H9 (cell line): ENCODE data around the gene PARD6B. TPM values are rescaled to one million over a fixed set of nuclear protein-coding genes. Genes with fewer than 3 reads are reported as not detected.

Source experiments
- DNase-seq: peaks from one replicate; pipeline ENCODE4 v3.0.0-alpha.2; 2017
- H2AFZ ChIP-seq: one replicate; pipeline ENCODE4 v1.6.1; 2013; ENCODE audit warnings: mild to moderate bottlenecking, low read length, control low read depth, moderate library complexity
- H2AK5ac ChIP-seq: 2 replicates; pipeline ENCODE4 v1.6.1; 2013; ENCODE audit warnings: low read length, control low read depth, mixed read lengths; ENCODE audit not compliant: insufficient read length
- H2BK120ac ChIP-seq: one replicate; pipeline ENCODE4 v1.6.1; 2013; ENCODE audit warnings: low read depth, mild to moderate bottlenecking, low read length, control low read depth, inconsistent platforms; ENCODE audit not compliant: poor library complexity, severe bottlenecking
- H2BK12ac ChIP-seq: 2 replicates; pipeline ENCODE4 v1.6.1; 2013; ENCODE audit warnings: low read length, control low read depth, mixed read lengths, low read depth; ENCODE audit not compliant: insufficient read length
- H2BK15ac ChIP-seq: 2 replicates; pipeline ENCODE4 v1.6.1; 2013; ENCODE audit warnings: low read depth, low read length, control low read depth
- H2BK20ac ChIP-seq: one replicate; pipeline ENCODE4 v1.6.1; 2013; ENCODE audit warnings: low read depth, mild to moderate bottlenecking, low read length, control low read depth, inconsistent platforms; ENCODE audit not compliant: poor library complexity, severe bottlenecking
- H2BK5ac ChIP-seq: 2 replicates; pipeline ENCODE4 v1.6.1; 2013; ENCODE audit warnings: low read length, control low read depth, mixed read lengths; ENCODE audit not compliant: insufficient read length
- H3K14ac ChIP-seq: 2 replicates; pipeline ENCODE4 v1.6.1; 2013; ENCODE audit warnings: low read length, control low read depth; ENCODE audit not compliant: insufficient read depth
- H3K18ac ChIP-seq: 2 replicates; pipeline ENCODE4 v1.6.1; 2013; ENCODE audit warnings: low read depth, mild to moderate bottlenecking, mixed read lengths, low read length, control low read depth; ENCODE audit not compliant: insufficient read length
- H3K23ac ChIP-seq: 2 replicates; pipeline ENCODE4 v1.6.1; 2013; ENCODE audit warnings: low read length, control low read depth, mixed read lengths, low read depth; ENCODE audit not compliant: insufficient read length
- H3K23me2 ChIP-seq: 2 replicates; pipeline ENCODE4 v1.6.1; 2013; ENCODE audit warnings: low read depth, mild to moderate bottlenecking, mixed read lengths, low read length, control low read depth; ENCODE audit not compliant: insufficient read length, poor library complexity, severe bottlenecking
- H3K27ac ChIP-seq: 2 replicates; pipeline ENCODE4 v1.5.1; 2013; ENCODE audit warnings: low read length, control low read depth, mixed read lengths, low read depth; ENCODE audit not compliant: insufficient read length
- H3K27me3 ChIP-seq: 2 replicates; pipeline ENCODE4 v1.6.1; 2013; ENCODE audit warnings: low read length, control low read depth, inconsistent platforms; ENCODE audit not compliant: insufficient read depth
- H3K4ac ChIP-seq: 2 replicates; pipeline ENCODE4 v1.6.1; 2013; ENCODE audit warnings: low read depth, mild to moderate bottlenecking, control low read depth, inconsistent platforms, low read length, moderate library complexity
- H3K4me1 ChIP-seq: 2 replicates; pipeline ENCODE4 v1.6.1; 2013; ENCODE audit warnings: low read length, control low read depth, inconsistent platforms; ENCODE audit not compliant: insufficient read depth
- H3K4me2 ChIP-seq: 2 replicates; pipeline ENCODE4 v1.6.1; 2013; ENCODE audit warnings: low read length, control low read depth, mixed read lengths; ENCODE audit not compliant: insufficient read length, insufficient read depth
- H3K56ac ChIP-seq: 2 replicates; pipeline ENCODE4 v1.6.1; 2013; ENCODE audit warnings: low read depth, mild to moderate bottlenecking, mixed read lengths, low read length, control low read depth; ENCODE audit not compliant: insufficient read length
- H3K79me1 ChIP-seq: 2 replicates; pipeline ENCODE4 v1.6.1; 2013; ENCODE audit warnings: low read depth, mild to moderate bottlenecking, moderate library complexity, low read length, control low read depth, inconsistent platforms; ENCODE audit not compliant: insufficient read depth, poor library complexity, severe bottlenecking
- H3K79me2 ChIP-seq: 2 replicates; pipeline ENCODE4 v1.6.1; 2013; ENCODE audit warnings: low read length, control low read depth, inconsistent platforms; ENCODE audit not compliant: insufficient read depth
- H3K9ac ChIP-seq: 2 replicates; pipeline ENCODE4 v1.6.1; 2013; ENCODE audit warnings: low read length, control low read depth, mixed read lengths; ENCODE audit not compliant: insufficient read length; ENCODE audit errors: extremely low read depth
- H3K9me3 ChIP-seq: one replicate; pipeline ENCODE4 v1.6.1; 2013; ENCODE audit warnings: low read depth, low read length, inconsistent platforms; ENCODE audit not compliant: control insufficient read depth
- H3T11ph ChIP-seq: one replicate; pipeline ENCODE4 v1.6.1; 2013; ENCODE audit warnings: mild to moderate bottlenecking, low read length, control low read depth, inconsistent platforms
- H4K20me1 ChIP-seq: one replicate; pipeline ENCODE4 v1.6.1; 2013; ENCODE audit not compliant: control insufficient read depth, insufficient read length, insufficient read depth
- H4K5ac ChIP-seq: 2 replicates; pipeline ENCODE4 v1.6.1; 2013; ENCODE audit warnings: low read depth, mild to moderate bottlenecking, mixed read lengths, low read length, control low read depth; ENCODE audit not compliant: insufficient read length
- H4K8ac ChIP-seq: replicated peaks from 2 replicates; pipeline ENCODE4 v1.6.1; 2013; ENCODE audit warnings: low read length, control low read depth, mixed read lengths, low read depth; ENCODE audit not compliant: insufficient read length
- H4K91ac ChIP-seq: 2 replicates; pipeline ENCODE4 v1.6.1; 2013; ENCODE audit warnings: low read depth, mild to moderate bottlenecking, moderate library complexity, mixed read lengths, low read length, control low read depth; ENCODE audit not compliant: insufficient read length
- H3K27ac Mint-ChIP-seq, 3 experiments: 2 replicates in 2 of 3; 3 replicates in 1 of 3; pipeline ENCODE4 v1.8.0; 2020 to 2021; ENCODE audit warnings: mixed read lengths in 3 of 3, mild to moderate bottlenecking in 1 of 3, moderate library complexity in 1 of 3
- H3K27me3 Mint-ChIP-seq: 2 replicates; pipeline ENCODE4 v1.8.0; 2021; ENCODE audit warnings: low read depth, mild to moderate bottlenecking, moderate library complexity, mixed read lengths
- H3K36me3 Mint-ChIP-seq, 3 experiments: 2 replicates in 2 of 3; 3 replicates in 1 of 3; pipeline ENCODE4 v1.8.0; 2020 to 2021; ENCODE audit warnings: low read depth in 3 of 3, mixed read lengths in 3 of 3; ENCODE audit not compliant: insufficient read depth in 1 of 3
- H3K4me1 Mint-ChIP-seq, 2 experiments: 2 replicates each; pipeline ENCODE4 v1.8.0; 2020; ENCODE audit warnings: mixed read lengths in 2 of 2
- H3K4me3 Mint-ChIP-seq, 2 experiments: 2 replicates in 1 of 2; 3 replicates in 1 of 2; pipeline ENCODE4 v1.8.0; 2020 to 2021; ENCODE audit warnings: mild to moderate bottlenecking in 2 of 2, mixed read lengths in 2 of 2, moderate library complexity in 1 of 2
- H3K9me3 Mint-ChIP-seq, 2 experiments: 2 replicates in 1 of 2; 3 replicates in 1 of 2; pipeline ENCODE4 v1.8.0; 2020; ENCODE audit warnings: mild to moderate bottlenecking in 2 of 2, mixed read lengths in 2 of 2, moderate library complexity in 1 of 2
- CTCF ChIP-seq: fragments of 200-600 bp; sonication (generic); conservative IDR thresholded peaks from 3 replicates; pipeline ENCODE4 v1.8.0; 2021; ENCODE audit warnings: antibody characterized with exemption, mild to moderate bottlenecking
- WGBS: extraction: QIAGEN DNeasy Blood & Tissue Kit; methylation state at CpG from one replicate; pipeline ENCODE4 v1.1.7; 2013; ENCODE audit warnings: missing lambda C conversion rate, low lambda C conversion rate, mixed read lengths; ENCODE audit not compliant: insufficient read length; ENCODE audit errors: extremely low coverage; 5-methylcytosine and 5-hydroxymethylcytosine counted together
- total RNA-seq: library from RNA; stranded (reverse); gene quantifications from 2 replicates; pipeline ENCODE4 v1.2.1, GENCODE V29; 2021

PARD6B gene
- total RNA-seq, 1 experiment from 2014 or later = 27.4 TPM

GRCh38 chr20:50806126-50806768 is 74.9 kb downstream of the PARD6B start:
- Histone ChIP-seq H3K4me2 (no peak overlapping the region), H2BK5ac (no peak overlapping the region), H3K9me3 (no peaks in the 10 kb centered on the region), H4K91ac (no peak overlapping the region), H3K23me2 (no peaks in the 10 kb centered on the region), H3K4me1 (no peaks in the 10 kb centered on the region), H2AK5ac (no peak overlapping the region), H3T11ph (no peak overlapping the region), H2AFZ (no peak overlapping the region), H4K8ac (no peak overlapping the region), H3K14ac (no peak overlapping the region), H2BK20ac (no peak overlapping the region), H3K79me1 (peaks cover 3% of the 10 kb centered on the region), H3K27ac (no peak overlapping the region), H3K18ac (no peak overlapping the region), H3K9ac (no peak overlapping the region), H3K56ac (no peak overlapping the region), H3K23ac (no peak overlapping the region), H2BK120ac (no peak overlapping the region), H2BK15ac (no peak overlapping the region), H3K27me3 (no peaks in the 10 kb centered on the region), H3K79me2 (peaks cover 3% of the 10 kb centered on the region; the same call in 1 of the 2 replicates), H4K5ac (no peak overlapping the region), H4K20me1 (no peaks in the 10 kb centered on the region), H3K4ac (no peak overlapping the region), H2BK12ac (no peak overlapping the region)
- Mint-ChIP-seq H3K4me1 (peaks cover 21 to 27% of the 10 kb centered on the region in 2 experiments), H3K27ac (no peak overlapping the region), H3K4me3 (no peak overlapping the region), H3K9me3 (peaks cover 0 to 5% of the 10 kb centered on the region in 2 experiments; a peak in 1 of 5 replicates), H3K36me3 (no peaks in the 10 kb centered on the region; a peak in 2 of 7 replicates), H3K27me3 (no peaks in the 10 kb centered on the region)
- no peak for TF ChIP-seq CTCF
- WGBS = no CpG with 5 or more reads among the region's 5 CpGs
- DNase-seq = no peak

Other genes starting within 250 kb of the PARD6B start
- gene PTPN1, start 221.2 kb upstream of the PARD6B start, total RNA-seq = 30.8 and 30.9 TPM in 2 replicates
- gene RIPOR3, start 40.0 kb upstream of the PARD6B start, total RNA-seq = 0.46 and 0.48 TPM in 2 replicates
- gene BCAS4, start 63.5 kb downstream of the PARD6B start, total RNA-seq = 16.9 and 21.4 TPM in 2 replicates
- gene ADNP, start 199.9 kb downstream of the PARD6B start, total RNA-seq = 143 and 144 TPM in 2 replicates
- gene DPM1, start 227.0 kb downstream of the PARD6B start, total RNA-seq = 64.0 TPM in 2 replicates
- 8.8 and 9.0 TPM in 2 replicates for gene MOCS3, start 227.2 kb downstream of the PARD6B start, total RNA-seq